Measurements from ENCODE around the gene FBXL20. TPM values are rescaled to one million over a fixed set of nuclear protein-coding genes. Genes with fewer than 3 reads are reported as not detected.

The FBXL20 gene
- total RNA-seq, 4 donors from 2014 or later, result 13.8 to 49.4 (median 23.1) TPM

DNA sequence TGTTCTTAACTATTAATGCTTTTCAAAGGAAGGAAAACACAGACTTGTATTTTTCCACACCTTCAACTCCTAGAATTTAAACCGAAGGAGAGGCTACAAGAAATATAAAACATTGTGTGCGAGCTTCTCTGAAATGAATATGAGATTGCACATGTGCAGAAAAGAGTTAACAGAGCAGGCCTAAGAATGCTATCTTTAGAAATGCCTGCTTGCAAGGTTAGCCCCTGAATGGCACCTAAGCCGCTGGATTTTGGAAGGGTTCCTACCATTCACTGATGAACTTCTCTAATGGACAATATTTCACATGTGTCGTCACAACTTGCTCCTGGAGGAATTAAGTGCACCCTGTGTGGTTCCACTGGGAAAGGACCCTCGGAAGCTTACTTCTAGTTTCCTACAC lies 69.3 kb downstream of the FBXL20 start:
- Histone ChIP-seq H3K9me3 (no peaks in the 10 kb centered on the region), H3K4me3 (no peak overlapping the region), H3K4me1 (peaks cover 0 to 20% (median 8%) of the 10 kb centered on the region in 4 donors), H3K27me3 (no peaks in the 10 kb centered on the region), H3K27ac (no peak overlapping the region), H3K36me3 (no peaks in the 10 kb centered on the region)
- TF ChIP-seq EP300 (IDR thresholded peaks at IDR 0.05; ENCODE audit: low read depth) (no peak), POLR2AphosphoS5 (IDR thresholded peaks at IDR 0.05) (no peak), CTCF (IDR thresholded peaks at IDR 0.05) (no peak), POLR2A (IDR thresholded peaks at IDR 0.05) (no peak)
- intact Hi-C loops (cut with DNase I; ENCODE audit: low total_unique reads), result no loop called here
- no peak for DNase-seq
- WGBS, 2 donors (ENCODE audit: low coverage in 1 of 2), result 91 to 92% methylated on average over 4 to 5 of the region's 5 CpGs
- in situ Hi-C loops (cut with MboI; ENCODE audit: low pct_ligation_motif_present in 1 of 4, low pct_unique_long_range_greater_than_20kb in 1 of 4, low sequenced_read_pairs in 3 of 4), result no loop called here

DNA sequence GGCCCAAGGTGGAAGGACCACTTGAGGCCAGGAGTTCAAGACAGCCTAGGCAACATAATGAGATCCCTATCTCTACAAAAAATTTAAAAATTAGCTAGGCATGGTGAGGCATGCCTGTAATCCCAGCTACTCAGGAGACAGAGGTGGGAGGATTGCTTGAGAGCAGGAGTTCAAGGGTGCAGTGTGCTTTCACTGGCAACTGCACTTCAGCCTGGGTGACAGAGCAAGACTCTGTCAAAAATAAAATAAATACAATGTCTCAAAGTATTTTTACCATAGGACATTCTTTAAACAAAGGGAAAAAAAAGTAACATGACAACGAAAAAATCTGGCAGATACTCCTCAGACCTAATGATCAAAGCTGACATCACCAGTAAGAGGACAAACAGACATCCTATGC lies 72.6 kb downstream of the FBXL20 start:
- WGBS, 2 donors (ENCODE audit: low coverage in 1 of 2), result 67 to 76% methylated on average over 1 of the region's 1 CpG
- Histone ChIP-seq H3K4me3 (no peak overlapping the region), H3K4me1 (peaks cover 0 to 13% (median 8%) of the 10 kb centered on the region in 4 donors), H3K27me3 (no peaks in the 10 kb centered on the region), H3K36me3 (no peaks in the 10 kb centered on the region), H3K9me3 (no peaks in the 10 kb centered on the region), H3K27ac (no peak overlapping the region)
- no peak for DNase-seq
- TF ChIP-seq POLR2AphosphoS5 (IDR thresholded peaks at IDR 0.05) (no peak), POLR2A (IDR thresholded peaks at IDR 0.05) (no peak)
- intact Hi-C loops (cut with DNase I; ENCODE audit: low total_unique reads) (no loop called here), in situ Hi-C loops (cut with MboI; ENCODE audit: low pct_ligation_motif_present in 1 of 4, low pct_unique_long_range_greater_than_20kb in 1 of 4, low sequenced_read_pairs in 3 of 4) (no loop called here)

- peaks cover 0 to 13% (median 8%) of the 10 kb centered on the region in 4 donors for H3K4me1 ChIP-seq
- no peak for DNase-seq
- intact Hi-C loops (cut with DNase I; ENCODE audit: low total_unique reads), result no loop called here
- H3K36me3 ChIP-seq, result no peaks in the 10 kb centered on the region
- H3K27me3 ChIP-seq, result no peaks in the 10 kb centered on the region
- H3K9me3 ChIP-seq, result no peaks in the 10 kb centered on the region
- WGBS, 2 donors (ENCODE audit: low coverage in 1 of 2), result 67 to 80% methylated on average over 1 to 4 of the region's 4 CpGs
- H3K4me3 ChIP-seq, result no peak overlapping the region
- TF ChIP-seq POLR2A (IDR thresholded peaks at IDR 0.05) (no peak), POLR2AphosphoS5 (IDR thresholded peaks at IDR 0.05) (no peak), CTCF (IDR thresholded peaks at IDR 0.05) (no peak), EP300 (IDR thresholded peaks at IDR 0.05; ENCODE audit: low read depth) (no peak)
- in situ Hi-C loops (cut with MboI; ENCODE audit: low pct_ligation_motif_present in 1 of 4, low pct_unique_long_range_greater_than_20kb in 1 of 4, low sequenced_read_pairs in 3 of 4), result no loop called here
- H3K27ac ChIP-seq, result no peak overlapping the region
Observed at GRCh38 chr17:39327109-39327508, 74.3 kb downstream of the FBXL20 start.

GRCh38 chr17:39325528-39326240 lies 75.7 kb downstream of the FBXL20 start:
- Histone ChIP-seq H3K36me3 (no peaks in the 10 kb centered on the region), H3K9me3 (no peaks in the 10 kb centered on the region), H3K27ac (no peak overlapping the region), H3K4me1 (peaks cover 0 to 13% (median 8%) of the 10 kb centered on the region in 4 donors), H3K27me3 (no peaks in the 10 kb centered on the region), H3K4me3 (no peak overlapping the region)
- intact Hi-C loops (cut with DNase I; ENCODE audit: low total_unique reads), result no loop called here
- TF ChIP-seq EP300 (IDR thresholded peaks at IDR 0.05; ENCODE audit: low read depth) (no peak), POLR2A (IDR thresholded peaks at IDR 0.05) (no peak), CTCF (IDR thresholded peaks at IDR 0.05) (no peak), POLR2AphosphoS5 (IDR thresholded peaks at IDR 0.05) (no peak)
- WGBS, 2 donors (ENCODE audit: low coverage in 1 of 2), result 88 to 100% methylated on average over 3 to 4 of the region's 4 CpGs
- no peak for DNase-seq
- in situ Hi-C loops (cut with MboI; ENCODE audit: low pct_ligation_motif_present in 1 of 4, low pct_unique_long_range_greater_than_20kb in 1 of 4, low sequenced_read_pairs in 3 of 4), result no loop called here
